GM12801 (cell line): ENCODE results near the gene ADCY4.

ENCODE experiments used
- TF ChIP-seq, protein P1 (sequence below): IDR thresholded peaks from one replicate; pipeline ENCODE4 v1.5.1; 2011; ENCODE audit warnings: control low read depth; ENCODE audit not compliant: insufficient read length; ENCODE audit errors: extremely low read depth

Gene ADCY4

DNA sequence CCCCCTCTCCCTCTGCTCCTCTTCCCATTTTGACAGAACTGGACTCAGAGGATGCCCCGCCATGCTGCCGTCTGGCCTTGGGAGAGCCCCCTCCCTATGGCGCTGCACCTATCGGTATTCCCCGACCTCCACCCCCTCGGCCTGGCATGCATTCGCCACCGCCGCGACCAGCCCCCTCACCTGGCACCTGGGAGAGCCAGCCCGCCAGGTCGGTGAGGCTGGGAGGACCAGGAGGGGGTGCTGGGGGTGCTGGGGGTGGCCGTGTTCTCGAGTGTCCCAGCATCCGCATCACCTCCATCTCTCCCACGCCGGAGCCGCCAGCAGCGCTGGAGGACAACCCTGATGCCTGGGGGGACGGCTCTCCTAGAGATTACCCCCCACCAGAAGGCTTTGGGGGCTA is 34.6 kb upstream of the ADCY4 start:
- TF ChIP-seq, protein P1, sequence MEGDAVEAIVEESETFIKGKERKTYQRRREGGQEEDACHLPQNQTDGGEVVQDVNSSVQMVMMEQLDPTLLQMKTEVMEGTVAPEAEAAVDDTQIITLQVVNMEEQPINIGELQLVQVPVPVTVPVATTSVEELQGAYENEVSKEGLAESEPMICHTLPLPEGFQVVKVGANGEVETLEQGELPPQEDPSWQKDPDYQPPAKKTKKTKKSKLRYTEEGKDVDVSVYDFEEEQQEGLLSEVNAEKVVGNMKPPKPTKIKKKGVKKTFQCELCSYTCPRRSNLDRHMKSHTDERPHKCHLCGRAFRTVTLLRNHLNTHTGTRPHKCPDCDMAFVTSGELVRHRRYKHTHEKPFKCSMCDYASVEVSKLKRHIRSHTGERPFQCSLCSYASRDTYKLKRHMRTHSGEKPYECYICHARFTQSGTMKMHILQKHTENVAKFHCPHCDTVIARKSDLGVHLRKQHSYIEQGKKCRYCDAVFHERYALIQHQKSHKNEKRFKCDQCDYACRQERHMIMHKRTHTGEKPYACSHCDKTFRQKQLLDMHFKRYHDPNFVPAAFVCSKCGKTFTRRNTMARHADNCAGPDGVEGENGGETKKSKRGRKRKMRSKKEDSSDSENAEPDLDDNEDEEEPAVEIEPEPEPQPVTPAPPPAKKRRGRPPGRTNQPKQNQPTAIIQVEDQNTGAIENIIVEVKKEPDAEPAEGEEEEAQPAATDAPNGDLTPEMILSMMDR, result no peak

DNA sequence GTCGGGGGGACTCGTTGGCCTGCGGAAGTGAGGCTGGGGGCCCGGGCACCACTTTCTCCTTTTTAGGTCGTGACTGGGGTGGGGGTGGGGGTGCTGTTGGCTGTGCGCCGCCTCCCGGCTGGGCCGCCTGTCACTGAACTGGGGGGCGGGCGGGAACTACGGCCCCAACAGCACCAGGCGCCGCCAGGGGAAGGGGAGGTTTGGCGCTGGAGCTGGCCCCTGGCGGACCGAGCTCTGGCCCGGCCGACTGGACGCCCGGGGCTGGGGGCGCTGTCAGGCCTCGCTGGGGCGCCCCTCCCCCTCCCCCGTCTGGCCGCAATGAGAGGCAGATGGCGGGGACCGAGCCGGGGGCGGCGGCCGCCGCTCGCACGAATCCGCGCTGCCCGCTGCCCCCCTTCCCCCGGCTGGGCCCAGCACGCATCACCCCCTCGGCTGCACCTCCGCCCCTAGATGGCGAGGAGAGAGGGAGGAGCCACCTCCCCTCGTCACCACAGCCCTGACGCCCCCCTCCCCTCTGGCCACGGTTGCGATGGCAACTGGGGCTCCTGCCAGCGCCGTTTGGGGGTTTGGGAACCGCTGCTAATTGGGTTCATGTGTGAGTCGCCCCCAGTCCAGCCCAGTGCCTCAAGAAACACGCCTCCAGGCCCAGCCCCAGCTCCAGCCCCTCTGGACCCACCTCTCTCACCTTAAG is 33.8 kb upstream of the ADCY4 start:
- TF ChIP-seq, protein P1, result no peak

DNA sequence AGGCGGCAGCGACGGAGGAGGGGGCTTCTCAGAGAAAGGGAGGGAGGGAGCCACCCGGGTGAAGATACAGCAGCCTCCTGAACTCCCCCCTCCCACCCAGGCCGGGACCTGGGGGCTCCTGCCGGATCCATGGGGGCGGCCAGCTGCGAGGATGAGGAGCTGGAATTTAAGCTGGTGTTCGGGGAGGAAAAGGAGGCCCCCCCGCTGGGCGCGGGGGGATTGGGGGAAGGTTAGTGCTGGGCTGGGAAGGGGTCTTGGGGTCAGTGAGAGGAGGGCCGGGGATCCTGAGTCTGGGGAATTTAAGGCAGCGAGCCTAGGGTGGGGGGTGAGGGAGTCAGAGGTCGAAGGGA is 33.3 kb upstream of the ADCY4 start:
- TF ChIP-seq, protein P1, result no peak

DNA sequence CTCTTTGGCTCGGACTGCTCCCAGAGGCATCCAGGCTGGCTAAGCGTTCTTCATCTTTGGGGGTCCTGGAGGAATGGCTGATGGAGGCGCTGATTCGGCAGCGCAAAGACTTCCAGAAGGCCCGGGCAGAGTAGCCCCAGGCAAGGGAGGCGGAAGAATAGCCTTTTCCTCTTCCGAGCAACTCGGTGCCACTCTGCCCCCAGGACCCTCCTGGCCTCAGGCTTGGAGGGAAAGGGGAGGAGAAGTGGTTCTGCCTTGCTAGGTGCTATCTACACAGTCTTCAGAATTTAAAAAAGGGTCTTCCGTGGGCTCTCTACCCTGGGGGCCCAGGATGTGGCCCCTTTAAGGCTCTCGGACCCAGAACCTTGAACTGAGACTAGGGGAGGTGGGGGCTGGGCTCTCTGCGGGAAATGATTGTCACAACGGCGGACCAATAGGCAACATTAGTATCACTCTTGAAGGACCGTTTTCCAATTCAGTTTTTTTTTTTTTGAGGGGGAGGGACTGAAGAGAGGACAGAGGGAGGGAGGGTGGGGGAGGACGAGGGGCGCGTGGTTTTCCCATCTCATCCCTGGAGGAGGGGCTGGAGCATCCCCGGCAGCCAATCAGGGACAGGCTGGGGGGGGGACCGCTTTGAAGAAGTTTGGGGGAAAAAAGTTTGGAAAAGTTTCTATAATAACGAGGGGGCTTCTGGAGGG is 32.8 kb upstream of the ADCY4 start, which contains the start of gene NFATC4:
Gene NFATC4, plus strand, starts transcription at position 671 of the 698 bp plus-strand sequence. CDS start 157 bp downstream, outside the sequence.
- TF ChIP-seq, protein P1, result no peak

DNA sequence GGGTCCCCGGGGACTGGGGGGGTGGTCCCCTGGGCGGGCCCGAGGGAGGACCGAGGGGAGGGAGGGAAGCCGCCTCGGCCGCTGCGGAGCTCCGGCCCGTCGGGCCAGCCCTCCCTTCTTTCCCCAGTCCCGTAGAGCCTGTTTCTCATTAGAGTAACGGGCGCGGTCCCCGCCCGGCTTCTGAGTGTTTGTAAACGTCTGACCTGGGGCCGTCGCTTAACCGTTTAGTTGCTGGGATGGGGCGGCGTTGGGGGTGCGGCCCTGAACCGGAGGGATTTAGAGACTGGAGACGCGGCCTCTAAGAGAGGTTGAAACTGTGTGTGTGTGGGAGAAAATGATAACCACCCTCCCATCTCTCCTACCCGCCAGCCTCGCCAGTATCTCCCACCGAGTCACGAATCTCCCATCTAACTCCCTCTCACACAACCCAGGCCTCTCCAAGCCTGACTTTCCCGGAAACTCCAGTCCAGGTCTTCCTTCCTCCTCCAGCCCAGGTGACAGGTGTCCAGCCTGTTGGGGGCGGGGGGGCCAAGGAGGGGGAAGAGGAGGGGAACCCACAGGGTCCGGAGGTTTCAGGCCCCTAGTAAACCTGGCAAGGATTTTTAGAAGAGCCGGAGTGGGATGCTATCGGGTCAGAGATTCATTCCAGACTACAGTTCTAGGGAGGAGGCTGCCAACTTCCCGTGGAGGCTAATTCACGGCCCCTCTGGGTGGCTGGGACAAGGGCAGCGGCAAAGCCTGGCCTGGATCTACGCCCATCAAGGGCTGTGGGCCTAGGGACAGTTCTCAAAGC is 32.0 kb upstream of the ADCY4 start:
- TF ChIP-seq, protein P1, result no peak

DNA sequence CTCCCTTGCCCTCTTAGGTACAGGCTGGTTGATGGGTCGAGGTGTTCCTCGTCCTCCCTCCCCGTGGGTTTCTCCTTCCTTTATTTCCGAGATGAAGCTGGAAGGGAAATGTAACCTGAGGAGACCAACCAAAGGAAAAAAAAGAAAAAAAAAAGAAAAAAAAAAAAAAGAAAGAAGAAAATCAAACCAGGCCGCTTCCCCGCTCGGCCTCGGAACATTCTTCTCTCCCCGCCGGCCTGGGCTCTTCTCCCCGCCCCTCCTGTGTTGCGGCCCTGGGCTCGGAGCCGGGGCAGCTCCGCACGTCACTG is 31.5 kb upstream of the ADCY4 start:
- TF ChIP-seq, protein P1, result no peak

DNA sequence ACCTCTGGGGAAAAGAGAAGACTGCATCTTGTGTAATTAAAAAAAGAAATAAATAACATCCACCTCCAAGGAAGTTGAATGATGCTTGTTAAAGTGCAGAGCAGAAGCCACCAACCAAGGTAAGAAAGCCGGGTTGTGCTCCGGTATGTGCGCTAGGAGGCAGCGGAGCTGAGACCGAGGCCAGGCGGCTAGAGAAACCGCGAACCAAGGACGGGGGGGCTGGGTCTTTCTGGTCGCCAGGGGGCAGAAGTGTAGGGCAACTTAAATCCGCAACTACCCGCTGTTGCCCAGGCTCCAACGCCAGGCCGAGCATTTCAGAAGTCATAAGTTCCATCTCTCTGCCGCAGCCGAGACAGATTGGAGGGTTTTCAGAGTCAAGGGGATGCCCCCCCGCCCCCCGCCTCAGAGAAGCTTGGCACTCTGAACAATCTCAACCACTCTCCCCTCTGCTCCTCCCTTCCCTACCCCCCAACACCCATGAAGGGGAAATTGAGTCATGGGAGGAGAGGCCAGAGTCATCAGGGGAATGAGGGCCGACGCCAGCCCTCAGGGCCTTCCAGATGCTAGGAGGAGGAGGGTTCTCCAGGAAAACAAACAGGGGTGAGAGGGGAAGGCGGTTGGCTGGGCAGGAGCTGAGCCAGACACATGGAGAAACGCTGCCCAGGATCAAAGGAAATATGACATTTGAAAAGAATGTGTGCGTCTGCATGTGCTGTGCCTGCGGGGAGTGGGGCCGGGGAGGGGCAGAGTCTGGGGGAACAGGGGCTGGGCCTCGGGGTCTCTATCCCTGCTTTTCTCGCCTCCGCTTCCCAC is 30.9 kb upstream of the ADCY4 start:
- TF ChIP-seq, protein P1, result no peak
